D721Med (cell line): ENCODE results near the gene WDR89.

Experiments
- DNase-seq: peaks from one replicate; pipeline ENCODE4 v3.0.0; 2011; ENCODE audit warnings: low spot score; ENCODE audit not compliant: insufficient read length
- FAIRE-seq: peaks from 2 replicates; lab custom pipeline; 2011; peaks lifted over from hg19 to GRCh38; lab: Jason Lieb, UNC
- TF ChIP-seq, protein P1 (sequence below): IDR thresholded peaks from 2 replicates; pipeline ENCODE4 v1.5.1; 2012; ENCODE audit warnings: mild to moderate bottlenecking, control low read depth; ENCODE audit not compliant: insufficient read depth; ENCODE audit errors: missing control alignments

WDR89 gene, protein sequence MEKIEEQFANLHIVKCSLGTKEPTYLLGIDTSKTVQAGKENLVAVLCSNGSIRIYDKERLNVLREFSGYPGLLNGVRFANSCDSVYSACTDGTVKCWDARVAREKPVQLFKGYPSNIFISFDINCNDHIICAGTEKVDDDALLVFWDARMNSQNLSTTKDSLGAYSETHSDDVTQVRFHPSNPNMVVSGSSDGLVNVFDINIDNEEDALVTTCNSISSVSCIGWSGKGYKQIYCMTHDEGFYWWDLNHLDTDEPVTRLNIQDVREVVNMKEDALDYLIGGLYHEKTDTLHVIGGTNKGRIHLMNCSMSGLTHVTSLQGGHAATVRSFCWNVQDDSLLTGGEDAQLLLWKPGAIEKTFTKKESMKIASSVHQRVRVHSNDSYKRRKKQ

DNA sequence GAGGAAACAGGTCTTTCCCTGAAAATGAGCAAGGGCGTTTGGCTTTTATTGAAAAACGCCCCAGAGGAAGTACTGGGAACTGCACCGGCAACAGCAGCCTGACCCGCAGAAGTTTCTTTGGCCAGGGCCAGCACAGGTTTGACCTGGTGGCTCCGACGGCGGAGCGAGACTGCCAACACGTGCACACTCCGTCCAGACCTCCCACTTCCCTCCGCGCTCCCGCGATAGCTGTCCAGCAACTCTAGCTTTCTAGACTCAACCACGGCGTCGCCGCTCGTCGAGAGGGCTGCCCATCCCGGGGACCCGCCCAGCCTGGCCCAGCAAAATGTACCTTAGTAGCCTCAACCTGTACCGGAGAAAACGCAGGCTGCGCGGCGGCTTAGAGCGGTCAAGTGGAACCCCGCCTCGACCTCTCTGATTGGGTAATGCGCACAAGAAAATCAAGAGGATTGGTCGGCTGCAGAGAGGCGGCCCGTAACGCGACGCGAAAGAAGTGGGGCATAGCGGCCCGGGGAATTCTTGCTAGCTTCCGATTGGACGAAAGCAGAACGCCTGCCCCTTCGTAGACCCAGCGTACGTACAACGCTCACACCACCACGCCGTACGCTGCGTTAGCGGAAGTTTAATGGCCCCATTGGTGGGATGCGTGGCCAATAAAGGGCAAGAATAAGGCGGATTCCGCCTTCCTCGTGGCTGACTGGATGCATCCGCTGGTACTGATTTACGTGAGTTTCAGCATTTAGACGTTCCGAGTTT, at the start of gene WDR89:
WDR89 (minus strand) TSS at position 399 of the 756 bp plus-strand sequence. CDS start 41,929 bp downstream, outside the sequence.
- no peak for FAIRE-seq
- TF ChIP-seq, protein P1, sequence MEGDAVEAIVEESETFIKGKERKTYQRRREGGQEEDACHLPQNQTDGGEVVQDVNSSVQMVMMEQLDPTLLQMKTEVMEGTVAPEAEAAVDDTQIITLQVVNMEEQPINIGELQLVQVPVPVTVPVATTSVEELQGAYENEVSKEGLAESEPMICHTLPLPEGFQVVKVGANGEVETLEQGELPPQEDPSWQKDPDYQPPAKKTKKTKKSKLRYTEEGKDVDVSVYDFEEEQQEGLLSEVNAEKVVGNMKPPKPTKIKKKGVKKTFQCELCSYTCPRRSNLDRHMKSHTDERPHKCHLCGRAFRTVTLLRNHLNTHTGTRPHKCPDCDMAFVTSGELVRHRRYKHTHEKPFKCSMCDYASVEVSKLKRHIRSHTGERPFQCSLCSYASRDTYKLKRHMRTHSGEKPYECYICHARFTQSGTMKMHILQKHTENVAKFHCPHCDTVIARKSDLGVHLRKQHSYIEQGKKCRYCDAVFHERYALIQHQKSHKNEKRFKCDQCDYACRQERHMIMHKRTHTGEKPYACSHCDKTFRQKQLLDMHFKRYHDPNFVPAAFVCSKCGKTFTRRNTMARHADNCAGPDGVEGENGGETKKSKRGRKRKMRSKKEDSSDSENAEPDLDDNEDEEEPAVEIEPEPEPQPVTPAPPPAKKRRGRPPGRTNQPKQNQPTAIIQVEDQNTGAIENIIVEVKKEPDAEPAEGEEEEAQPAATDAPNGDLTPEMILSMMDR = peak; percentile 35
- peak; percentile 64 for DNase-seq

DNA sequence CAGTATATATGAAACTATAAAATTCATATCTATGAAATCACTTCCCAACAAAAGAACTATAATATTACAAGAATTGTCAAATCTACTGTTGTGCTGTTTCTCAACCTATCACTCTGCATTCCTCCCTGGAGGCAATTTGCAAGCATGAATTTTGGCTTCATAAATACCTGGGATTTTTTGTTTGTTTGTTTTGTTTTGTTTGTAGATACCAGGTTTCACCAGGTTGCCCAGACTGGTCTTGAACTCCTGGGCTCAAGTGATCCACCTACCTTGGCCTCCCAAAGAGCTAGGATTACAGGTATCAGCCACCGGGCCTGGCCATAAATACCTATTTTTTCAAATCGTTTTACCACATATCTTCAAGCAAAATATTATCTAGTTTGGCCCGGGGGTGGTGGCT, 47.5 kb upstream of the WDR89 start:
- TF ChIP-seq, protein P1 = no peak
- FAIRE-seq = no peak
- DNase-seq = no peak

DNA sequence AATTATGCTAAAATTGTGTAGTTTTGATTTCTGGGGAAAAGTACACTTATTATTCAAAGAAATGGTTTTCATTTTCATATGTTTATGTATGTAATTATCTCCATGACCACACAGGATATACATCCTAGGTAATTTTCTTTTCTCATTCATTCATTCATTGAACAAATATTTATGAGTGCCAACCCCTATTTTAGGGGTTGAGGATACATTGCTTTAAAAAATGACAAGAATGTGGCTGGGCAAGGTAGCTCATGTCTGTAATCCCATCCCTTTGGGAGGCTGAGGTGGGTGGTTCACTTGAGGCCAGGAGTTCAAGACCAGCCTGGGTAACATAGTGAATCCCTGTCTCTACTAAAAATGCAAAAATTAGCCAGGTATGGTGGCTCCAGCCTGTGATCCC, 45.3 kb upstream of the WDR89 start:
- TF ChIP-seq, protein P1 = no peak
- FAIRE-seq (no peak), DNase-seq (no peak)

DNA sequence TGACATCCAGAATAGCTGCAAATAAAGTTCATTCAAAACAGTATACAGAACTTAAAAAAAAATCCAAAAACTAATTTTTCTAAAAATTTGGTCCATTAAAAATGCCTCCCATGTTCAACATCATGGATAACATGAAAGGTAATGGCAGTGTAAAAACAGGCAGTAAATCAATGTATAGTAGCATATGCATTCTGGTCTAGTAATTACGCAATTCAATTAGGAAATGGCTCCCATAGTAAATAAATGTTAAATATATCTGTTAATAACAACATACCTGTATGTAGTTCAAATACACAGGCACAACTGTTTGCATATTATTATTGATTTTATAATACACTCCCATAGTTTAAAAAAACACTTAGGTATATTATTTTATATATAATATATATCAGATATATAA, 43.7 kb upstream of the WDR89 start:
- FAIRE-seq = no peak
- TF ChIP-seq, protein P1 = no peak

DNA sequence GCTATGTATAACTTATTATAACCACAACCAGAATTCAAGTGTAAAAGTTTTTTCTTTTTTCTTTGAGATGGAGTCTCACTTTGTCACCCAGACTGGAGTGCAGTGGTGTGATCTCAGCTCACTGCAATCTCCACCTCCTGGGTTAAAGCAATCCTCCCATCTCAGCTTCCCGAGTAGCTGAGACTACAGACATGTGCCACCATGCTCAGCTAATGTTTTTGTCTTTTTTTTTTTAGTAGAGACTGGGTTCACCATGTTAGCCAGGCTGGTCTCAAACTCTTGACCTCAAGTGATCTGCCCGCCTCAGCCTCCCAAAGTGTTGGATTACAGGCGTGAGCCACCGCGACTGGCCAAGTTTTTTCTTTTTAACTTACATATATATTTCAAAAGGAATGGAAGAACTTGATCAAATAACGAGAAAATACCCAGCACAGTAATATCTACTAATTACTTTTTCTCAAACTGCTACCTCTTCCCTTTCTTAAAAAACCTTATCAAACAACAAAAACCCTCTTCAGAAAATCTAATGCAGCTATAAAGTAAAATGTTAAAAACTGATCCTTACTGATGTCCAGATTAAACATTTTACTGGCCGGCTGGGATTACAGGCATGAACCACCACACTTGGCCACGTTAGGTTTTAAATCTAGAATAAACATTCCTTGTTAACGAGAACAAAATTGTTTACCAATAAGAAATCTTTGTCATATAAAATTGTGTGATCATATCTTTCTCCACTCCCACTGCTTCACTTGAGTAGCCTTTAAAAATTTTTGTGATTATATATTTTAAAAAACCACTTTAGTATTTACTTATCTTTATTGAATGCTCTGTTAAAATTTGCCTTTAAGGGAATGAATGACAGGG, 41.3 kb upstream of the WDR89 start:
- DNase-seq (no peak), FAIRE-seq (no peak)
- TF ChIP-seq, protein P1 = no peak

More for the DNA sequence above, 43.7 kb upstream of the WDR89 start:
- no peak for DNase-seq

DNA sequence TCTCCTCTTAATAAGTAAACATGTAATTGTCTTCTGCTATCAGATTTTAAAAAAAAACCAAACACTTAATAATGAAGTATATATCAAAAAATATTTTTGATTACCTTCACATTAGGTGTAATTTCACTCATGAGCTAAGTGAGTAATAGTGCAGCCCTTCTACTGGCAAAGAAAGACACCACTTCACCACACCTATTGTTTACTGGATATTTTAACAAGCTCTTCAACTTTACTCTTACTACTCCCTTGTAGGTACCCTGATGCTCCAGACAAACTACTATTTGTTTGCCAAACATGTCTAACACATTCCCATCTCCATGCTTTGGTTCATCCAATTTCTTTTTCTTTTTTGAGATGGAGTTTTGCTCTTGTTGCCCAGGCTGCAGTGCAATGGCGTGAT, 36.9 kb upstream of the WDR89 start:
- TF ChIP-seq, protein P1 = no peak
- FAIRE-seq (no peak), DNase-seq (no peak)
